ENCODE data around the gene ATXN10.

DNA sequence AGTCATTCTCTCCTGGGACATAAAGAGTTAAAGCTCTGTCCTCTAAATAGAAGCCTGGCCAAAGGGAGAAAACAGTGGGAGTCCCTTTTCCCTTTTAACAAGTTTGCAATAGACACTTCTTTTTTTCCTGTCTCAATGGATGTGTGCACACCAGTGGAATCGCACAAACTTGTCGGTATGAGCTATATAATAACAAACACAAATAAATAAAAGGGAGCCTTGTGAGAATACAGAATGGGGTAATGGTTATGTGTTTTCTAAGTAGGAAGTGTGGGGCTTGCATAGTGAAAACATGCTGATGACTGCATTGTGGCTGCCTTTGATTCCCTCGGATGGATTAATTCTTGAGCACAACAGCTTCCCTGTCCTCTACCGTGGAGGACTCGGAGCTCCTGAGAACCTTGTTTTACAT is 173.4 kb downstream of the ATXN10 start:
- TF ChIP-seq, protein P1, sequence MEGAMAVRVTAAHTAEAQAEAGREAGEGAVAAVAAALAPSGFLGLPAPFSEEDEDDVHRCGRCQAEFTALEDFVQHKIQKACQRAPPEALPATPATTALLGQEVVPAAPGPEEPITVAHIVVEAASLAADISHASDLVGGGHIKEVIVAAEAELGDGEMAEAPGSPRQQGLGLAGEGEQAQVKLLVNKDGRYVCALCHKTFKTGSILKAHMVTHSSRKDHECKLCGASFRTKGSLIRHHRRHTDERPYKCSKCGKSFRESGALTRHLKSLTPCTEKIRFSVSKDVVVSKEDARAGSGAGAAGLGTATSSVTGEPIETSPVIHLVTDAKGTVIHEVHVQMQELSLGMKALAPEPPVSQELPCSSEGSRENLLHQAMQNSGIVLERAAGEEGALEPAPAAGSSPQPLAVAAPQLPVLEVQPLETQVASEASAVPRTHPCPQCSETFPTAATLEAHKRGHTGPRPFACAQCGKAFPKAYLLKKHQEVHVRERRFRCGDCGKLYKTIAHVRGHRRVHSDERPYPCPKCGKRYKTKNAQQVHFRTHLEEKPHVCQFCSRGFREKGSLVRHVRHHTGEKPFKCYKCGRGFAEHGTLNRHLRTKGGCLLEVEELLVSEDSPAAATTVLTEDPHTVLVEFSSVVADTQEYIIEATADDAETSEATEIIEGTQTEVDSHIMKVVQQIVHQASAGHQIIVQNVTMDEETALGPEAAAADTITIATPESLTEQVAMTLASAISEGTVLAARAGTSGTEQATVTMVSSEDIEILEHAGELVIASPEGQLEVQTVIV (IDR thresholded peaks at IDR 0.05; ENCODE audit: borderline replicate concordance, partially characterized antibody) = no peak
- TF ChIP-seq CTCF (IDR thresholded peaks at IDR 0.05 in 2 of 3, conservative IDR thresholded peaks at IDR 0.05 in 1 of 3; ENCODE audit: control insufficient read depth in 2 of 3, extremely low read depth in 1 of 3, insufficient read depth in 1 of 3, low read depth in 3 of 3, low read length in 3 of 3) = no peak
- TF ChIP-seq CBX5 (IDR thresholded peaks at IDR 0.05; ENCODE audit: low read depth) = no peak
- TF ChIP-seq SPI1 (IDR thresholded peaks at IDR 0.05; ENCODE audit: borderline replicate concordance, insufficient read depth, low read depth, low read length) = no peak
- no peak for TF ChIP-seq CREM (IDR thresholded peaks at IDR 0.05; ENCODE audit: low read depth)
- no peak for TF ChIP-seq SMC3 (IDR thresholded peaks at IDR 0.05; ENCODE audit: borderline replicate concordance, low read length)
- no peak for TF ChIP-seq NRF1 (conservative IDR thresholded peaks at IDR 0.05; ENCODE audit: low read depth, low read length)
- no peak for TF ChIP-seq POLR2A (IDR thresholded peaks at IDR 0.05; ENCODE audit: low read depth, low read length)

Data from GM12878 (cell line).